Cerebellar nuclear complex (tissue), 1 donor: Measurements from ENCODE around the gene FUT4.
"Not testable (repeated sequence)": the region's sequence is repeated elsewhere in the genome, so short reads cannot be mapped to it uniquely, and the experiment has no call there.

Experiments
- DNase-seq, 2 experiments: peaks; one replicate each; lab custom pipeline; 2025; lab: John Stamatoyannopoulos, UW

The FUT4 gene, protein sequence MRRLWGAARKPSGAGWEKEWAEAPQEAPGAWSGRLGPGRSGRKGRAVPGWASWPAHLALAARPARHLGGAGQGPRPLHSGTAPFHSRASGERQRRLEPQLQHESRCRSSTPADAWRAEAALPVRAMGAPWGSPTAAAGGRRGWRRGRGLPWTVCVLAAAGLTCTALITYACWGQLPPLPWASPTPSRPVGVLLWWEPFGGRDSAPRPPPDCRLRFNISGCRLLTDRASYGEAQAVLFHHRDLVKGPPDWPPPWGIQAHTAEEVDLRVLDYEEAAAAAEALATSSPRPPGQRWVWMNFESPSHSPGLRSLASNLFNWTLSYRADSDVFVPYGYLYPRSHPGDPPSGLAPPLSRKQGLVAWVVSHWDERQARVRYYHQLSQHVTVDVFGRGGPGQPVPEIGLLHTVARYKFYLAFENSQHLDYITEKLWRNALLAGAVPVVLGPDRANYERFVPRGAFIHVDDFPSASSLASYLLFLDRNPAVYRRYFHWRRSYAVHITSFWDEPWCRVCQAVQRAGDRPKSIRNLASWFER

DNA sequence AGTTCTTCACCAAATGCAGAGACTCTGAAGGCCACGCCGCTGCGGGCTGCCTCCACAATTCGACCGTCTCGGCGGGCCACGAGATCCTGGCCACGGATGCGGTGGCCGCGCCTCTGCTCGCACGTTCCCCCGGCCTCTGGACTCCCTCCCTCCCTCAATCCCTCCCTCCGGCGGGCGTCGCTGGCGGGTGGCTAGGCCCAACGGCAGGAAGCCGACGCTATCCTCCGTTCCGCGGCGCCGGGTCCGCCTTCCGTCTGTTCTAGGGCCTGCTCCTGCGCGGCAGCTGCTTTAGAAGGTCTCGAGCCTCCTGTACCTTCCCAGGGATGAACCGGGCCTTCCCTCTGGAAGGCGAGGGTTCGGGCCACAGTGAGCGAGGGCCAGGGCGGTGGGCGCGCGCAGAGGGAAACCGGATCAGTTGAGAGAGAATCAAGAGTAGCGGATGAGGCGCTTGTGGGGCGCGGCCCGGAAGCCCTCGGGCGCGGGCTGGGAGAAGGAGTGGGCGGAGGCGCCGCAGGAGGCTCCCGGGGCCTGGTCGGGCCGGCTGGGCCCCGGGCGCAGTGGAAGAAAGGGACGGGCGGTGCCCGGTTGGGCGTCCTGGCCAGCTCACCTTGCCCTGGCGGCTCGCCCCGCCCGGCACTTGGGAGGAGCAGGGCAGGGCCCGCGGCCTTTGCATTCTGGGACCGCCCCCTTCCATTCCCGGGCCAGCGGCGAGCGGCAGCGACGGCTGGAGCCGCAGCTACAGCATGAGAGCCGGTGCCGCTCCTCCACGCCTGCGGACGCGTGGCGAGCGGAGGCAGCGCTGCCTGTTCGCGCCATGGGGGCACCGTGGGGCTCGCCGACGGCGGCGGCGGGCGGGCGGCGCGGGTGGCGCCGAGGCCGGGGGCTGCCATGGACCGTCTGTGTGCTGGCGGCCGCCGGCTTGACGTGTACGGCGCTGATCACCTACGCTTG, at the start of gene FUT4:
FUT4 (plus strand) TSS at position 227 of the 951 bp plus-strand sequence; CDS start at position 440, 213 bp downstream.
- DNase-seq, result peak; percentile 33 to 43

DNA sequence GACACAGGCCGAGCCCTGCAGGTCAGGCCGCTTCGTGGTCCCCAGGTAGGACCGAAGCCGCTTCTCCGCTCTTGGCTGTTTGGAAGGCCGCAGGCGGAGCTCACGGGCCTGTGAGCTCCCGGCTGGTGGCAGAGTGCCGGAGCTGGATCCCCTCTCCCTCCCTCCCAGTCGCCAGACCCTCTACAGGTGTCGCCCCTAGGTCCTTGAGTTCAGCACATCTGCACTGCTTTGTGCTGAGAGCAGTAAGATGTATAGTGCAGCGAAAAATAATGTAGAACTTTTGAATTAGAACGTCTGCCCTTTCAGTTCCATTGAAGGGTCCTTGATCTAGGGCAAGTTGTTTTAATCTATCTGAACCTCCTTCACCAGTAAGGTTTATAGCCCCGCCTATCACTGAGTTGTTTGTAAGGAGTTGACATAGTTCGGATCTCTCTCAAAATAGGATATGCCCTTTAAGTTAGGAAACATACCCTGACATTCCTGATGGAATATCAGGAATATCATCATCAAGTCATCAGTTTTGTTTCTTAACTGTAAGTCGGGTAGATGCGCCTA, 49.5 kb upstream of the FUT4 start:
- no peak for DNase-seq

DNA sequence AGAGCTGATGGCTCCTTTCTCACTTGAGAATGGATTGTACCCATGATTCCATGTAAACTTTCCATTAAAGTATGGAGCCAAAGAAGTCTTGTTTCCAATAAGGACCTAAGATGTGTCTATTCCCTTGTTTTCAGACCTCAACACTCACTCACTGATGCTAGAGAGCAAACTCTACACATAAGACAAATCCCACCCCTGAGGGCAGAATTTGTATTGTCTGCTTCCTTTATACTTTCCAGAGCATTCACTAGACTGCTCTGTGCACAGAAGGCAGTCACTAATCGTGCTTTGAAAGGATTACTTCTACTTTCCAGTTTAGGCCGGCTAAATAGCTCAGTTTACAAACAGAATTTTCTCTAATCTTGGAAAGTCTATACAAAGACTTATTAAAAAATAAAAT, 43.5 kb upstream of the FUT4 start:
- DNase-seq, result no peak

DNA sequence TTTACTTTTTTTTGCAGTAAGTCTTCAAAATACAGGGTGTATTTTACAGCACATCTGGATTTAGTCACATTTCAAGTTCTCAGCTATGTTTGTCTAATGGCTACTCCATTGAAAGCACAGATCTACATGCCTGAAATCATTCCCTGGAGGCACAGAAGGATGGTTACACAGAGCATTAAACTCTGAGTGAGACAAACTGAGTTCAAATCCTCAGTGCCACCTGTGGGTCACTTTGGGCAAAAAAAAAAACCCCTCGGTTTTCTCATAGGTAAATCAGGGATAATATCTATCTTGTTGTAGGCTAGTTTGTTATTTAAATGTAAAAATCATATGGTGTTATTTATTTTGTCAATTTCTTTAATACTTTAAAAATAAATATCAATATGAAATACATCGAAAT, 42.2 kb upstream of the FUT4 start:
- DNase-seq, result no peak

DNA sequence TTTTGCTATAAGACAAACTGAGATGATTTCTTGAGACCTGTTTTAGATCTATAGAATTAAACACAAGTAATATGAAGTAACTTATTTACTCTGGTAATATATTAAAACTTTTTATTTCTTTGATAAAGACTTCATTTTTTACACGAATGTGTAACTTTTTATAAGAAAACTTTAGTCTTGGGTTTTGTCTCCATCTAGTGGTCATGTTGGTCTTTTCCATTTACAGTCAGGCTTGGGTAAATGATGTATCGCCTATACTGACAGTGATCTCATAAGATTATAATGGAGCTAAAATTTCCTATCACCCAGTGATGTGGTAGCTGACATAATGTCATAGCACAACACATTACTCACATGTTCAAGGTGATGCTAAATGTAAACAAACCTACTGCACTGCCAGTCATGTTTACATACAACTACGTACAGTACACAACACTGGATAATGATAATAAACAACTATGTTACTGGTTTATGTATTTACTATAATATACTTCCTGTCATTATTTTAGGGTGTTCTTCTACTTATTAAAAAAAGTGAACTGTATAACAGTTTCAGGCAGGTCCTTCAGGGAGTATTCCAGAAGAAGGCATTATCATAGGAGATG, 38.9 kb upstream of the FUT4 start:
- no peak for DNase-seq

DNA sequence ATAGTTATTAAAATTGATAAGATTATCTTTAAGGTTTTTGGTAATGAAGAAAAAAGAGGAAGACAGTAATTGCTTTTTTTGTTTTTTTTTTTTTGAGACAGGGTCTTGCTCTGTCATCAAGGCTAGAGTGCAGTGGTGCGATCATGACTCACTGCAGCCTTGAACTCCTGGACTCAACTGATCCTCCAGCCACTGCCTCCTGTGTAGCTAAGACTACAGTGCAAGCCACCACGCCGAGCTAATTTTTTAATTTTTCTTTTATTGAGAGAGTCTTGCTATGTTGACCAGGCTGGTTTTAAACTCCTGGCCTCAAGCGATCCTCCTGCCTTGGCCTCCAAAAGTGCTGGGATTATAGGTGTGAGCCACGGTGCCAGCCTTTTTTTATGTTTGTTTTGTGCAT, 37.2 kb upstream of the FUT4 start:
- DNase-seq, result not testable (repeated sequence)

DNA sequence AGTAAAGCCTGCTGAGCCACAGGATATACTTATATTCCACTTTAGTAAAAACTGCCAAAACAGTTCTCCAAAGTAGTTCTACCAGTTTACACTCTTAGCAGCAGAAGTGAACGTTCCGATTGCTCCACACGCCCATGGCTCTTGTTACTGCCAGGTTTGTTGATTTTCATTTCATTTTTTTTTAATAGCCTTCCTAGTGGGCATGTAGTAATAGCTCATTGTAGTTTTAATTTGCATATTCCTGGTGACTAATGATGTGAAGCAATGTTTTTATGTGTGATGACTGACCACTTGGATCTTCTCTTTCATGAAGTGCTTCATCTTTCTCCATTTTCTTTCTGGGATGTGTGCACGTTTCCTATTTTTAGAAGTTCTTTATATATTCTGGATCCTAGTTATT, 36.2 kb upstream of the FUT4 start:
- DNase-seq, result no peak

DNA sequence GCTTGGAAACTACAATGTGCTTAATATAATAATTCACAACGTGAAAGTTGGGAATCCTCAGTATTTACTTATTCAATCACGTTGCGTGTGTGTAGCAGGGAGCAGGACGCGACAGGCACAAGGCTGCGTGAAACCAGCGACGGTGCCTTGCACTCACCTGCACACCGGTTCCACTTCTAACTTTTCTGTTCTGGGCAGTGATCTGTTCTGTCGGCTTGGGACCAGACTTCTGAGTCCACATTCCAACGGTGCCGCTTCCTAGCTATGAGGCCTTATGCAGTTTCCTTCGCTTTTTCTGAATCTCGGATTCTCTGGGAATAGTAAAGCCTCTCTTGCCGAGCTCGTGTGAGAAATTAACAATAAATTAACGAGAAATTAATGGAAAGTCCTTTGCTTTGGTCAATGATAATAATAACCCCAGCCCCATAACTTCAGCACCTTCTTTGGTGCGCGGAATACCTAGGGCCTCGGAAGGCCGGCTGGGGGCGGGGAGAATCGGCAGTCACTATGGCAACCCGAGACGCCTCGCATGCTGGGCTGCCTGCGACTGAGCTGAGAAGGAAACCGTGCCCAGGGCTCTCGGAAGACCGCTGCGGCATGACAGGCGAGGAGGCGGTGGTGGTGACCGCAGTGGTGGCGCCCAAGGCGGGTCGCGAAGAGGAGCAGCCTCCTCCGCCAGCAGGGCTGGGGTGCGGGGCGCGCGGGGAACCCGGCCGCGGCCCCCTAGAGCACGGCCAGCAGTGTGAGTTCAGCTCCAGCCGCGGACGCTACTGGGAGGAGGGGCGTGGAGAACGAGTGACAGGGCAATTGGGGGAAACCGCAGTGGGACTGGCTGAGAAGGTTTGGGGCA, 31.6 kb upstream of the FUT4 start, which contains the start of gene C11orf97:
C11orf97 (plus strand) TSS at position 530 of the 850 bp plus-strand sequence; CDS start at position 598, 68 bp downstream.
- DNase-seq, result peak in 1 of 2 experiments; percentile 6

DNA sequence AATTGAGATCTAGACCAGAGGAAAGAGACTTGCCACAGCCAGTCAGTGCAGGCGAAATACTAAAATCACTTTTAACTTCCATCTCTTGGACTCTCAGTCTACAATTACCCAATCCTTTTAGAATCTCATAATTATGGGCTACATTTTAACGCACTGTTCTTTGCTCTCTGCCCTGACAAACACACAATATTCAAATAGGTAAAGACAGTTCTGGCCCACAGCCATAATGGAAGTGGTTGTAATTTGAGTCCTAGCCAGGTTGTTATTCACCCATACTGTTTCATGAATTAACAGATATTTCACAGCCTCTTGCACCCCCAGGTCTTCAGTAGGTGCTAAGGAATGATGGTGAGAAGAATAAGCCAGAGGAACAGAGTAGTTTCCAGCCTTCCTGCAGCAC, 30.6 kb upstream of the FUT4 start:
- DNase-seq, result no peak

DNA sequence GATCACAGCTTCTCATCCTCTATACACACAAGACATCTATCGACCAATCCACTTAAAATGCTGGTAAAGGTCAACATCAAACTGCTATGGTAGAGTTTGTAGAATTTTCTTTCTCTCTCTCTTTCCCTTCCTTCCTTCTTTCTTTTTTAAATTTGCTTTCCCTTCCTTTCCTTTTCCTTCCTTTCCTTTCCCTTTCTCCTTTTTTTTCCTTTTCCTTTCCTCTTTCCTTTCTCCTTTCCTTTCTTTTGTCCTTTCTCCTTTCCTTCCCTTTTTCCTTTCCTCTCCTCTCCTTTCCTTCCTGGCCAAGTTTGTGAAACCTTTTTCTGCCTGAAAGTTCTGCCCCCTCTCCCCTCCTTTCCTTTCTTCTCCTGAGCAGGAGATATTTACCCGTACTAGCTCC, 28.3 kb upstream of the FUT4 start:
- DNase-seq, result no peak

DNA sequence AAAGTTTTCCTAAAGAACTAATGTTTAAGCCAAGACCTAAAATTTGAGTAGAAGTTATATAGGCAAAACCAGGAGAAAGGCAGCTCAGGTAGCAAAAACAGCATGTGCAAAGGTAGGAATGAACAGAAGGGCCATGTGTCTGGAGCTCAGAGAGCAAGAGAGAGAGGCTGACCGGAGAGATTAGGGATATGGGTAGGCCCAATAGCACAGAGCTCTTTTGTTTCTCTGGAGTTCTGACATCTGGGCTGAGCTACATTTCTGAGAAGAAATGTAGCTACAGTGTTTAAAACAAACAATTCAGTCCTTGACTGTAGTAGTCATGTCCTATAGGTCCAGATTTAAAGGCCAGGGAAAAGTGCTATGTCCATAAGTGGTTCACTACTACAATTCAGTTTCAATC, 27.0 kb upstream of the FUT4 start:
- DNase-seq, result no peak

DNA sequence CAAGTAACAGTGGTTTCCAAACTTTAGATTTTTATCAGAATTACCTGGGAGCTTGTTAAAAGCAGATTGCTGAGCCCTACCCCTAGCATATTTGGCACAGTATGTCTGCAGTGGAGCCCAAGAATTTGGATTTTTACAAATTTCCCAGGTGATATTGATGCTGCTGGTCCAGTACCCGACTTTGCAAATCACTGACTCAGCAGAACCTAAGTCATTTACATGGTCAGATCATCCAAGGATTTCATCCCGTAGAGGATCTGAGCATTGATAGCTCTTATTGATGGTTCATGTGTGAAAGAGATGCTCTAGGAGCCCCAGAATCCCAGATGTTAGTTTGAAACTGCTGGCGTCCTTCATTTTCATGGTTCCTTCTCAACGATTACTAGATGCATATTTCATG, 25.4 kb upstream of the FUT4 start:
- no peak for DNase-seq

DNA sequence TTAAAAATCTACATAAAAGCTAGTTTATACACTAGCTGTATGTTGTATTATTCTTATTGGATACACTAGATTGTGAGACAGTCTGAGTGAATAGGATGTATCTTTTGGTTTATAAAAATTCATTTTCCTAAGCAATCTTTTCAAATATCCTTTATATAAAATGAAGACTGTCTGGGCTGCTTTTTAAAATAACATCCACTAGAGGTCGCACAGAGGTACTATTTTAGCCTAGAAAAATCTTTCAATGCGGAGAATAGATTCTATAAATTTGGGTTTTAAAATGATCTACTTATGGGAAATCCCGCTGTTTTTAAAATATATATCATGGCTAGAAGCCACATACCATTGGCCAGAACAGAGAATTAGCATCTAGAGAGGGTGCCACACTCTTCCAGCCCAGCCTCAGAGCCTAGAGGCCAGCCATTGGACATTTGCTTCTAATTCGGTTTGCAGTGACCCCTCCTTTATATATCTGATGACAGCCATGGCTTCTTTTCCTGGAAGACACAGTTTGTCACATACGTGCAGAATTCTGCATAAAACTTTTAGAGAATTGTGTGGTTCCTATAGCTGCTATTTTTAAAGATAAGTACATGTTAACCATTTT, 24.1 kb upstream of the FUT4 start:
- DNase-seq, result peak in 1 of 2 experiments; percentile 17

DNA sequence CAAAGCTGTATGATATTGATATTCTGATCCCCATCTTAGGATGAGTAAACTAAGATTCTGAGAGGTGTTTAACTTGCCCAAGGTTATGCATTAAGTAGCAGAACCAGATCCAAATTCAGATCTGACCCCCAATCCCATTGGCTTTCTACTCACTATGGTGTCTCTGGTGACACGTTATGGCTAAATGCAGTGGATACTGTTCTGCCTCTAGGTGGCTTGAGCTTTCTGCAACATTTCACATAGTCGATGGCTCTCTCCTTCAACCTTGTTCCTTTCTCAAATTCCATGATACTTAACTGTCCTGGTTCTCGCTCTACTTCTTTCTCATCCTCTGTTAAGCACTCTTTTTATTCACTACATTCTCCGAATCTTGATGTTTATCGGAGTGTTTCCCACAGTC, 22.0 kb upstream of the FUT4 start:
- no peak for DNase-seq

DNA sequence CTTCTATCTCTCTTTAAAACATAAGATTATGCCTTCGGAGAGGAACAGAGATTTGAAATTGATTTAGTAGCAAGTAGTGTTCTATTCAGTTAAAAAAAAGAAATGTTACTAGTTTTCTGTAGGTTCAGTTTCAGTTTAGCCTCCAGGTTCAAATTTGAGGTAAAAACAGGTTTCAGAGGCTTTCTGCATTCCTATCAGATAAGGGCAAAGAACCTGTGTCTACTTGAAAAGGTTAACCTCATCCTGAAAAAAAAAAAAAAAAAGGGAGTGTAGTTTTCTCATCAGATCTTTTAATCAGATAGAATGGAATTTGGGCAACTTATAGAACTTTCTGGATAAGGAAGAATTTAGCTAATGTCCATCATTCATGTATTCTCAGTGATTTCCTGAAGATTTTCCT, 19.4 kb upstream of the FUT4 start:
- DNase-seq, result no peak

DNA sequence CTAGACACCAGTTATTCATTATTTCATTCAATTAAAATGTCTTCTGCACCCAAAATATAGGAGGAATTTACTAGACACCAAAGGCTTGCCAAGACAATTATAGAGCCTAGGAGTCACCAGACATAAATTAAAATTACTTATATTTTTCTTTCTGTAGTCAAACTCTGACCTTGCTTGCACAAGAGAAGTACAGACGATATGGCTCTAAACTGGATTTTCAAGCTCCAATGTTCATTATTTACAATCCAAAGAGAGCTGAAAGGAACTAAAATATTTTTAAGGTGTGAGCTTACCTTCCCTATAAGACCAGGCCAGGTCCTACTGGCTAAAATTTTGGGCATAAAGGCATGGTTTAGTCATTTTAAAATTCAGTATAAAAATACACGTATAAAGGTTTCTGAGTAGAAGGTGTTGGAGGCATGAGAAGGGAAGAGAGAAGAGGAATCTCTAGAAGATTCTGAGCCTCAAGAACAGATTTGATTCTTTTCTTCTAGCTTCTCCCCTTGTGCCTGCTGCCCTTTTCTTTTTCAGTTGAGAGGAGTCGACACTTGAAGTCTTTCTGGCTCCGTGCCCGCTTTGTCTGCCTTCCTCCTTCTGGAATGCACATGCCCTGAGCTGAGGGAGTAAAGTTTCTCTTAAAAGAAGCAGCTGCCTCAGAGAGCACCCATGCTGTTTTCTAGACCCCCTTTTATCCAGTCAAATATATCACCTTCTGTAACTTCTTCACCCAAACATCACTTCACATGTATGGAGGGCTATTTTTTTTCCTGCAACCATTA, 18.0 kb upstream of the FUT4 start:
- DNase-seq, result no peak

DNA sequence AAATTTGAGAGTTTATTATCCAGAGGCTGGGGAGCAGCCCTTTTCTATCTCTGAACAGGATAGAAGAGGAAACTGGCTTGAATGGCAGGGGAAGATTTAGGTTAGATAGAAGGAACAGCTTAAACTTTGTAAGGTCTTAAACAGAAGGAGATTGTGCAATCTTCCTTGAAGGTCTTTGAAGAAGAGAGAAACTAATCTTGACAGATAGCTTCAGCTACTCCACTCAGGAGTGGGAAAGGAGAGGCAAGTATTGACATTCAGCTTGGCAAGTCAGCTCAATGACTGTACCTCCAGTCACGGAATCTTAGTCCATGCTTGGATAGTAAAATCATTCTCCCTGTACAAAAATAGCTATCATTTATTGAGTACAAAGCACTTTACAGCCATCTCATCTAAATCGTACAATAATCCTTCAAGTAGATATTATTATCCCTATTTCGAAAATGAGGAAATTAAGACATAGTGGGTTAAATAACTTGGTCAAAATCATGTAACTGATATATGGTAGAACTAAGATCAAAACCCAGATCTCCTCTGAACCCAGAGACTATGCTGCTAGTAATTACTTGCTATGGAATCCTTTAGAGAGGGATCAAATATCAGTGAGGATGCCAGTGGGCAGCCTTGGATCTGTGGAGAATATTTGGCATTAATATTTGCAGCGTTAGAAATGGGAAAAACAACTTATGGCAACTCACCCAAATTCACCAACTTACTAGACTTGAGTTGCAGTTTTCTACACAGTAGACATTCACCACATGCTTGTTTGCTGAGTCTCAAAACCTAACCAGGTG, 16.9 kb upstream of the FUT4 start:
- no peak for DNase-seq

DNA sequence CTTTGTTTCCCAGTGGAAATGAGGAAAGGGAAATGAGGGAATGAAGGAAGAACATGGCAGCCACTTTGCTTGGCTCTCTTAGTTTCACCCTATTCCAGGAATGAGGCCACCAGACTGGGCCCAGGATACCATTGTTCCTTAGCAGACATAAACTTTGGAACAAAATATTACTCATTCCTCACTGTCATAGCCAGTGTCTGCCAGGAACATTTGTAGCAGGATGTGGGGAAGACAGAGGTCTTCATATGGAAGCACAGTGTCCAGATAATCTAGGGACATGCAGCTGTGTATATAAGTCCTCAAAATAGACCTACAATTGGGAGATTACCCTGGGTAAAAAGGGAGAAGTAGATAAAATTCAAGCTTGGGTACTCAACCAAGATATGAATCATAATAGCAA, 15.2 kb upstream of the FUT4 start:
- no peak for DNase-seq

DNA sequence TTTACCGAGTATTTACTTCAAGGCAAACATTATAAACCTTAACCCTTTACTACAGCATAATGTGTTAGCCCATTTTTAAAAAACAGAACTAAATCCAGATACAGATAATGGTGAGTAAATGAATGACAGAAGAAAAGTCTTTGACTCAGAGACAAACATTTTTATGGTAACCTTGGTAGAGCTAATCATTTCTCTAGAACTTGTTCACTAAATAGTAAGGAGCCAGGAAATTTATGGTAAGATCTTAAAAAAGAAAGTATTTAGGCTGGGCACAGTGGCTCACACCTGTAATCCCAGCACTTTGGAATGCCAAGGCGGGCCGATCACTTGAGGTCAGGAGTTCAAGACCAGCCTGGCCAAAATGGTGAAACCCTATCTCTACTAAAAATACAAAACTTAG, 11.5 kb upstream of the FUT4 start:
- DNase-seq, result no peak
